K562 (cell line): ENCODE results near the gene ENTPD8. TPM values are rescaled to one million over a fixed set of nuclear protein-coding genes. Genes with fewer than 3 reads are reported as not detected.

ENCODE experiments used
- CEBPB ChIP-seq: fragments of 450-650 bp; IDR thresholded peaks from 2 replicates; pipeline ENCODE4 v1.6.1; 2016; ENCODE audit warnings: missing genetic modification characterization, missing compliant biosample characterization
- CXXC5 ChIP-seq: fragments of 250-450 bp; sonication (Bioruptor Pico); IDR thresholded peaks from 2 replicates; pipeline ENCODE4 v1.8.0; 2022; ENCODE audit warnings: inconsistent platforms, mild to moderate bottlenecking, moderate library complexity
- E2F3 ChIP-seq: fragments of 250-450 bp; sonication (Bioruptor Pico); IDR thresholded peaks from 2 replicates; pipeline ENCODE4 v1.4.0; 2020; ENCODE audit warnings: mild to moderate bottlenecking
- E2F5 ChIP-seq: sonication (generic); formaldehyde crosslinking; IDR thresholded peaks from 2 replicates; pipeline ENCODE4 v1.8.0; 2022; ENCODE audit warnings: mild to moderate bottlenecking, missing genetic modification reagents
- GABPA ChIP-seq: fragments of 200-800 bp; sonication (Bioruptor generic); conservative IDR thresholded peaks from 2 replicates; pipeline ENCODE4 v1.6.1; 2016; ENCODE audit warnings: low read depth, missing genetic modification characterization, missing compliant biosample characterization
- MCM3 ChIP-seq: fragments of 450-650 bp; IDR thresholded peaks from 2 replicates; pipeline ENCODE4 v1.6.1; 2016
- NUFIP1 ChIP-seq: fragments of 450-650 bp; IDR thresholded peaks from 2 replicates; pipeline ENCODE4 v1.6.1; 2018; ENCODE audit not compliant: partially characterized antibody
- PHTF2 ChIP-seq: fragments of 250-450 bp; sonication (Bioruptor Pico); IDR thresholded peaks from 2 replicates; pipeline ENCODE4 v1.5.0; 2021; ENCODE audit warnings: mild to moderate bottlenecking
- RBM34 ChIP-seq: fragments of 200-400 bp; formaldehyde crosslinking; IDR thresholded peaks from 2 replicates; pipeline ENCODE4 v1.6.1; 2018; ENCODE audit warnings: low read length, borderline replicate concordance; ENCODE audit not compliant: insufficient read depth
- SIRT6 ChIP-seq: IDR thresholded peaks from one replicate; pipeline ENCODE4 v1.6.1; 2012; ENCODE audit warnings: low read depth, mild to moderate bottlenecking, control low read depth, inconsistent platforms, low read length, moderate library complexity
- SMAD2 ChIP-seq: fragments of 150-350 bp; IDR thresholded peaks from 2 replicates; pipeline ENCODE4 v1.6.1; 2014; ENCODE audit warnings: low read depth, mild to moderate bottlenecking, low read length
- ZKSCAN3 ChIP-seq: fragments of 250-450 bp; sonication (Bioruptor Pico); IDR thresholded peaks from 2 replicates; pipeline ENCODE4 v1.4.0; 2020
- ZNF224 ChIP-seq: sonication (generic); formaldehyde crosslinking; IDR thresholded peaks from 2 replicates; pipeline ENCODE4 v1.8.0; 2022; ENCODE audit warnings: mild to moderate bottlenecking, missing genetic modification reagents
- ZNF316 ChIP-seq: fragments of 450-650 bp; IDR thresholded peaks from 2 replicates; pipeline ENCODE4 v1.6.1; 2016
- ZNF511 ChIP-seq: sonication (generic); formaldehyde crosslinking; IDR thresholded peaks from 2 replicates; pipeline ENCODE4 v1.8.0; 2022; ENCODE audit warnings: mild to moderate bottlenecking, missing genetic modification reagents
- polyA plus RNA-seq, 8 experiments: library from polyadenylated mRNA; depleted of rRNA in 4 of 8; stranded (reverse) in 5 of 8; unstranded in 3 of 8; fragments of >200 nt; fragmentation: Nextera tagmentation in 2 of 8; fragmentation: Illumina TruSeq in 1 of 8; extraction: Ambion mirVana in 2 of 8; extraction: Trizol in 1 of 8; gene quantifications; 2 replicates each; pipeline versions ENCODE4 v1.2.1 to v1.2.3, GENCODE V29; 2011 to 2014; ENCODE audit warnings: inconsistent platforms in 1 of 8, missing spikeins in 1 of 8
- total RNA-seq, 7 experiments: library from RNA; depleted of rRNA in 6 of 7; stranded (reverse); fragments of >200 nt in 6 of 7; fragmentation: Illumina TruSeq in 2 of 7; extraction: Trizol in 2 of 7; gene quantifications; 2 replicates each; pipeline versions ENCODE4 v1.2.1 to v1.2.3, GENCODE V29; 2011 to 2021; ENCODE audit warnings: low replicate concordance in 1 of 7
- TF ChIP-seq, protein P1 (sequence below): fragments of 450-650 bp; IDR thresholded peaks from 2 replicates; pipeline ENCODE4 v1.6.1; 2016; ENCODE audit warnings: mild to moderate bottlenecking, moderate library complexity

Gene ENTPD8
- total and polyA plus RNA-seq, 9 of the 15 experiments (the other 6 are each of a cell fraction or from before 2014, with no cell fraction given), result 0.06 to 0.27 (median 0.19) TPM; not detected in 5

- TF ChIP-seq, protein P1, sequence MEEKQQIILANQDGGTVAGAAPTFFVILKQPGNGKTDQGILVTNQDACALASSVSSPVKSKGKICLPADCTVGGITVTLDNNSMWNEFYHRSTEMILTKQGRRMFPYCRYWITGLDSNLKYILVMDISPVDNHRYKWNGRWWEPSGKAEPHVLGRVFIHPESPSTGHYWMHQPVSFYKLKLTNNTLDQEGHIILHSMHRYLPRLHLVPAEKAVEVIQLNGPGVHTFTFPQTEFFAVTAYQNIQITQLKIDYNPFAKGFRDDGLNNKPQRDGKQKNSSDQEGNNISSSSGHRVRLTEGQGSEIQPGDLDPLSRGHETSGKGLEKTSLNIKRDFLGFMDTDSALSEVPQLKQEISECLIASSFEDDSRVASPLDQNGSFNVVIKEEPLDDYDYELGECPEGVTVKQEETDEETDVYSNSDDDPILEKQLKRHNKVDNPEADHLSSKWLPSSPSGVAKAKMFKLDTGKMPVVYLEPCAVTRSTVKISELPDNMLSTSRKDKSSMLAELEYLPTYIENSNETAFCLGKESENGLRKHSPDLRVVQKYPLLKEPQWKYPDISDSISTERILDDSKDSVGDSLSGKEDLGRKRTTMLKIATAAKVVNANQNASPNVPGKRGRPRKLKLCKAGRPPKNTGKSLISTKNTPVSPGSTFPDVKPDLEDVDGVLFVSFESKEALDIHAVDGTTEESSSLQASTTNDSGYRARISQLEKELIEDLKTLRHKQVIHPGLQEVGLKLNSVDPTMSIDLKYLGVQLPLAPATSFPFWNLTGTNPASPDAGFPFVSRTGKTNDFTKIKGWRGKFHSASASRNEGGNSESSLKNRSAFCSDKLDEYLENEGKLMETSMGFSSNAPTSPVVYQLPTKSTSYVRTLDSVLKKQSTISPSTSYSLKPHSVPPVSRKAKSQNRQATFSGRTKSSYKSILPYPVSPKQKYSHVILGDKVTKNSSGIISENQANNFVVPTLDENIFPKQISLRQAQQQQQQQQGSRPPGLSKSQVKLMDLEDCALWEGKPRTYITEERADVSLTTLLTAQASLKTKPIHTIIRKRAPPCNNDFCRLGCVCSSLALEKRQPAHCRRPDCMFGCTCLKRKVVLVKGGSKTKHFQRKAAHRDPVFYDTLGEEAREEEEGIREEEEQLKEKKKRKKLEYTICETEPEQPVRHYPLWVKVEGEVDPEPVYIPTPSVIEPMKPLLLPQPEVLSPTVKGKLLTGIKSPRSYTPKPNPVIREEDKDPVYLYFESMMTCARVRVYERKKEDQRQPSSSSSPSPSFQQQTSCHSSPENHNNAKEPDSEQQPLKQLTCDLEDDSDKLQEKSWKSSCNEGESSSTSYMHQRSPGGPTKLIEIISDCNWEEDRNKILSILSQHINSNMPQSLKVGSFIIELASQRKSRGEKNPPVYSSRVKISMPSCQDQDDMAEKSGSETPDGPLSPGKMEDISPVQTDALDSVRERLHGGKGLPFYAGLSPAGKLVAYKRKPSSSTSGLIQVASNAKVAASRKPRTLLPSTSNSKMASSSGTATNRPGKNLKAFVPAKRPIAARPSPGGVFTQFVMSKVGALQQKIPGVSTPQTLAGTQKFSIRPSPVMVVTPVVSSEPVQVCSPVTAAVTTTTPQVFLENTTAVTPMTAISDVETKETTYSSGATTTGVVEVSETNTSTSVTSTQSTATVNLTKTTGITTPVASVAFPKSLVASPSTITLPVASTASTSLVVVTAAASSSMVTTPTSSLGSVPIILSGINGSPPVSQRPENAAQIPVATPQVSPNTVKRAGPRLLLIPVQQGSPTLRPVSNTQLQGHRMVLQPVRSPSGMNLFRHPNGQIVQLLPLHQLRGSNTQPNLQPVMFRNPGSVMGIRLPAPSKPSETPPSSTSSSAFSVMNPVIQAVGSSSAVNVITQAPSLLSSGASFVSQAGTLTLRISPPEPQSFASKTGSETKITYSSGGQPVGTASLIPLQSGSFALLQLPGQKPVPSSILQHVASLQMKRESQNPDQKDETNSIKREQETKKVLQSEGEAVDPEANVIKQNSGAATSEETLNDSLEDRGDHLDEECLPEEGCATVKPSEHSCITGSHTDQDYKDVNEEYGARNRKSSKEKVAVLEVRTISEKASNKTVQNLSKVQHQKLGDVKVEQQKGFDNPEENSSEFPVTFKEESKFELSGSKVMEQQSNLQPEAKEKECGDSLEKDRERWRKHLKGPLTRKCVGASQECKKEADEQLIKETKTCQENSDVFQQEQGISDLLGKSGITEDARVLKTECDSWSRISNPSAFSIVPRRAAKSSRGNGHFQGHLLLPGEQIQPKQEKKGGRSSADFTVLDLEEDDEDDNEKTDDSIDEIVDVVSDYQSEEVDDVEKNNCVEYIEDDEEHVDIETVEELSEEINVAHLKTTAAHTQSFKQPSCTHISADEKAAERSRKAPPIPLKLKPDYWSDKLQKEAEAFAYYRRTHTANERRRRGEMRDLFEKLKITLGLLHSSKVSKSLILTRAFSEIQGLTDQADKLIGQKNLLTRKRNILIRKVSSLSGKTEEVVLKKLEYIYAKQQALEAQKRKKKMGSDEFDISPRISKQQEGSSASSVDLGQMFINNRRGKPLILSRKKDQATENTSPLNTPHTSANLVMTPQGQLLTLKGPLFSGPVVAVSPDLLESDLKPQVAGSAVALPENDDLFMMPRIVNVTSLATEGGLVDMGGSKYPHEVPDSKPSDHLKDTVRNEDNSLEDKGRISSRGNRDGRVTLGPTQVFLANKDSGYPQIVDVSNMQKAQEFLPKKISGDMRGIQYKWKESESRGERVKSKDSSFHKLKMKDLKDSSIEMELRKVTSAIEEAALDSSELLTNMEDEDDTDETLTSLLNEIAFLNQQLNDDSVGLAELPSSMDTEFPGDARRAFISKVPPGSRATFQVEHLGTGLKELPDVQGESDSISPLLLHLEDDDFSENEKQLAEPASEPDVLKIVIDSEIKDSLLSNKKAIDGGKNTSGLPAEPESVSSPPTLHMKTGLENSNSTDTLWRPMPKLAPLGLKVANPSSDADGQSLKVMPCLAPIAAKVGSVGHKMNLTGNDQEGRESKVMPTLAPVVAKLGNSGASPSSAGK, result peak; percentile 88
- no peak for TF ChIP-seq SMAD2
- no peak for TF ChIP-seq ZKSCAN3 (CRISPR knock-in tag)
- TF ChIP-seq SIRT6, result no peak
- peak; percentile 78 for TF ChIP-seq CXXC5 (CRISPR knock-in tag)
- no peak for TF ChIP-seq E2F3 (CRISPR knock-in tag)
- no peak for TF ChIP-seq PHTF2 (CRISPR knock-in tag)
- no peak for TF ChIP-seq MCM3
- no peak for TF ChIP-seq NUFIP1
- TF ChIP-seq ZNF511 (CRISPR knock-in tag), result no peak
- TF ChIP-seq ZNF316, result peak; percentile 98
- TF ChIP-seq E2F5, result no peak
- peak; percentile 63 for TF ChIP-seq CEBPB (tag)
- TF ChIP-seq ZNF224 (CRISPR knock-in tag), result no peak
- no peak for TF ChIP-seq GABPA (tag)
- TF ChIP-seq RBM34, result no peak
Measured at GRCh38 chr9:137482094-137482781, 41.1 kb upstream of the ENTPD8 start (continued).
